IPS DF 4.7 (cell line): ENCODE results near the gene PYROXD2.
"Not testable (repeated sequence)": the region's sequence is repeated elsewhere in the genome, so short reads cannot be mapped to it uniquely, and the experiment has no call there.

Experiments
- DNase-seq: peaks from one replicate; pipeline ENCODE4 v3.0.0-alpha.2; 2013; ENCODE audit warnings: low spot score; ENCODE audit errors: extremely low read depth

PYROXD2 gene

GRCh38 chr10:98394851-98395440 lies 20.0 kb downstream of the PYROXD2 start:
- DNase-seq = no peak

GRCh38 chr10:98391578-98391991 lies 23.4 kb downstream of the PYROXD2 start:
- no peak for DNase-seq

- DNase-seq = no peak
These were observed 23.9 kb downstream of the PYROXD2 start for GRCh38 chr10:98391065-98391464.

- DNase-seq = no peak
These were observed 24.6 kb downstream of the PYROXD2 start for GRCh38 chr10:98390406-98390805.

- no peak for DNase-seq
These were observed 25.6 kb downstream of the PYROXD2 start for GRCh38 chr10:98389398-98389797.

GRCh38 chr10:98388101-98388655 lies 26.8 kb downstream of the PYROXD2 start:
- no peak for DNase-seq

GRCh38 chr10:98384531-98385133 lies 30.4 kb downstream of the PYROXD2 start:
- no peak for DNase-seq

GRCh38 chr10:98383869-98384268 lies 31.1 kb downstream of the PYROXD2 start:
- no peak for DNase-seq

- not testable (repeated sequence) for DNase-seq
These were observed 31.8 kb downstream of the PYROXD2 start for GRCh38 chr10:98383134-98383667.

GRCh38 chr10:98382691-98383101 lies 32.3 kb downstream of the PYROXD2 start:
- DNase-seq = no peak

- DNase-seq = no peak
These were observed 34.3 kb downstream of the PYROXD2 start for GRCh38 chr10:98380493-98381339.

GRCh38 chr10:98378722-98379121 lies 36.3 kb downstream of the PYROXD2 start:
- DNase-seq = no peak

GRCh38 chr10:98377536-98377935 lies 37.4 kb downstream of the PYROXD2 start:
- DNase-seq = no peak

- no peak for DNase-seq
These were observed 38.0 kb downstream of the PYROXD2 start for GRCh38 chr10:98377001-98377400.

- DNase-seq = no peak
These were observed 38.5 kb downstream of the PYROXD2 start for GRCh38 chr10:98376485-98376884.

GRCh38 chr10:98374217-98374985 lies 40.6 kb downstream of the PYROXD2 start:
- no peak for DNase-seq

- DNase-seq = no peak
These were observed 41.5 kb downstream of the PYROXD2 start for GRCh38 chr10:98373260-98374040.

GRCh38 chr10:98370831-98371820 lies 43.9 kb downstream of the PYROXD2 start:
- no peak for DNase-seq

- DNase-seq = no peak
These were observed 45.2 kb downstream of the PYROXD2 start for GRCh38 chr10:98369801-98370200.
